Measurements from ENCODE around the gene SH3RF1.

The SH3RF1 gene

GRCh38 chr4:169099771-169100180, 171.0 kb downstream of the SH3RF1 start:
- H3K27me3 ChIP-seq (replicated peaks), result no peaks in the 10 kb centered on the region
- DNase-seq, result peak; percentile 42
- no peak for TF ChIP-seq CTCF (IDR thresholded peaks at IDR 0.05; ENCODE audit: low read depth, low read length, missing control alignments)
- no peak overlapping the region for H3K4me3 ChIP-seq (ENCODE audit: low read depth, low read length)
- H3K27ac ChIP-seq, result no peak overlapping the region
- H3K36me3 ChIP-seq (replicated peaks), result peaks cover 33% of the 10 kb centered on the region
- in situ Hi-C loops (cut with HindIII; ENCODE audit: low pct_ligation_motif_present, low sequenced_read_pairs), result no loop called here

GRCh38 chr4:169098969-169099690, 171.6 kb downstream of the SH3RF1 start:
- Histone ChIP-seq H3K4me3 (ENCODE audit: low read depth, low read length) (no peak overlapping the region), H3K27me3 (replicated peaks) (no peaks in the 10 kb centered on the region), H3K36me3 (replicated peaks) (peaks cover 31% of the 10 kb centered on the region), H3K27ac (peak overlapping the region; percentile 46)
- TF ChIP-seq CTCF (IDR thresholded peaks at IDR 0.05; ENCODE audit: low read depth, low read length, missing control alignments), result no peak
- in situ Hi-C loops (cut with HindIII; ENCODE audit: low pct_ligation_motif_present, low sequenced_read_pairs), result no loop called here
- no peak for DNase-seq

- Histone ChIP-seq H3K4me3 (ENCODE audit: low read depth, low read length) (no peak overlapping the region), H3K27ac (peak overlapping the region; percentile 46), H3K36me3 (replicated peaks) (peaks cover 28% of the 10 kb centered on the region), H3K27me3 (replicated peaks) (no peaks in the 10 kb centered on the region)
- peak; percentile 70 for DNase-seq
- TF ChIP-seq CTCF (IDR thresholded peaks at IDR 0.05; ENCODE audit: low read depth, low read length, missing control alignments), result no peak
- in situ Hi-C loops (cut with HindIII; ENCODE audit: low pct_ligation_motif_present, low sequenced_read_pairs), result no loop called here
Measured at GRCh38 chr4:169098532-169098931, 172.2 kb downstream of the SH3RF1 start.

- no peak for DNase-seq
- Histone ChIP-seq H3K4me3 (ENCODE audit: low read depth, low read length) (no peak overlapping the region), H3K27ac (peak overlapping the region; percentile 46), H3K27me3 (replicated peaks) (no peaks in the 10 kb centered on the region), H3K36me3 (replicated peaks) (peaks cover 28% of the 10 kb centered on the region)
- TF ChIP-seq CTCF (IDR thresholded peaks at IDR 0.05; ENCODE audit: low read depth, low read length, missing control alignments), result no peak
- in situ Hi-C loops (cut with HindIII; ENCODE audit: low pct_ligation_motif_present, low sequenced_read_pairs), result no loop called here
Measured at GRCh38 chr4:169098054-169098497, 172.7 kb downstream of the SH3RF1 start.

GRCh38 chr4:169096221-169096620, 174.5 kb downstream of the SH3RF1 start:
- Histone ChIP-seq H3K27ac (no peak overlapping the region), H3K36me3 (replicated peaks) (peaks cover 37% of the 10 kb centered on the region), H3K27me3 (replicated peaks) (no peaks in the 10 kb centered on the region), H3K4me3 (ENCODE audit: low read depth, low read length) (no peak overlapping the region)
- no peak for DNase-seq
- in situ Hi-C loops (cut with HindIII; ENCODE audit: low pct_ligation_motif_present, low sequenced_read_pairs), result no loop called here
- TF ChIP-seq CTCF (IDR thresholded peaks at IDR 0.05; ENCODE audit: low read depth, low read length, missing control alignments), result no peak

All from brain microvascular endothelial cell (primary cell).